Adrenal gland (tissue), 12 donors: ENCODE data around the gene TNRC18. TPM values are rescaled to one million over a fixed set of nuclear protein-coding genes. Genes with fewer than 3 reads are reported as not detected.

Experiments
- DNase-seq, 7 donors: peaks; one replicate each; pipeline ENCODE4 v3.0.0-alpha.2; 2019 to 2020
- H3K27ac ChIP-seq, 5 donors: fragments of 200-600 bp; sonication (generic) in 4 of 5; 1 replicate in 3 of 5; 2 replicates in 2 of 5; pipeline versions ENCODE4 v1.5.1 to v1.8.0; 2016 to 2020; ENCODE audit warnings: mild to moderate bottlenecking in 1 of 5
- H3K27me3 ChIP-seq: fragments of 200-600 bp; 2 replicates; pipeline ENCODE4 v1.8.0; 2021
- H3K36me3 ChIP-seq, 2 donors: fragments of 200-600 bp; replicated peaks in 1 of 2; 1 replicate in 1 of 2; 2 replicates in 1 of 2; pipeline versions ENCODE4 v1.5.1 to v1.8.0; 2018 to 2022
- H3K4me1 ChIP-seq, 2 donors: fragments of 200-600 bp; replicated peaks in 1 of 2; 1 replicate in 1 of 2; 2 replicates in 1 of 2; pipeline versions ENCODE4 v1.5.1 to v1.8.0; 2018 to 2021
- H3K4me3 ChIP-seq, 4 donors: fragments of 200-600 bp; sonication (generic) in 3 of 4; one replicate each; pipeline ENCODE4 v1.5.1; 2016 to 2018
- H3K9me3 ChIP-seq, 3 donors: fragments of 200-600 bp; sonication (generic) in 1 of 3; replicated peaks in 1 of 3; 1 replicate in 2 of 3; 2 replicates in 1 of 3; pipeline versions ENCODE4 v1.5.1 to v1.8.0; 2016 to 2021
- CTCF ChIP-seq, 6 experiments: fragments of 450-650 bp in 4 of 6; fragments of 200-600 bp in 2 of 6; sonication (generic) in 1 of 6; IDR thresholded peaks; 1 replicate in 5 of 6; 2 replicates in 1 of 6; pipeline versions ENCODE4 v1.5.1 to v1.8.0; 2016 to 2021; ENCODE audit warnings: antibody characterized with exemption in 6 of 6, mild to moderate bottlenecking in 2 of 6, moderate library complexity in 1 of 6
- POLR2A ChIP-seq, 2 donors: fragments of 450-650 bp; IDR thresholded peaks; one replicate each; pipeline ENCODE4 v1.6.1; 2017; ENCODE audit warnings: antibody characterized with exemption in 2 of 2, mild to moderate bottlenecking in 2 of 2, moderate library complexity in 1 of 2
- WGBS, 4 donors: extraction: QIAGEN DNeasy Blood & Tissue Kit in 2 of 4; methylation state at CpG; one replicate each; pipeline versions ENCODE4 v1.1.5 to v1.1.7; 2013 to 2017; 5-methylcytosine and 5-hydroxymethylcytosine counted together
- intact Hi-C, 2 donors: fragments of 100-400 bp; cut with DNase I; formaldehyde crosslinking; loops; one replicate each; pipeline versions ENCODE4 v1.14.1 to v1.15.0; 2022 to 2023
- polyA plus RNA-seq, 3 donors: library from polyadenylated mRNA; stranded (reverse); fragments of 200-250 nt in 2 of 3; fragments of 350-450 nt in 1 of 3; fragmentation: Illumina TruSeq in 1 of 3; extraction: RNeasy Lipid Tissue Mini Kit (QIAGEN cat#74804) in 1 of 3; gene quantifications; one replicate each; pipeline ENCODE4 v1.2.3, GENCODE V29; 2013 to 2014
- total RNA-seq, 9 donors: library from RNA; depleted of rRNA in 4 of 9; stranded (reverse); fragments of >200 nt in 4 of 9; fragments of 120-200 nt in 1 of 9; fragmentation: NEBNext Ultra II Directional in 1 of 9; extraction: Animal tissue kit (Norgen Biotek cat#: 25700) in 1 of 9; gene quantifications; one replicate each; pipeline versions ENCODE4 v1.1.0 to v1.2.4, GENCODE V29; 2013 to 2023
- donor health status: healthy with polysubstance abuse.
- donor health status: Bipolar disorder and iron deficiency.
- donor health status: DM: yes; HTN: yes; CAD: no.
- donor health status: DM: no; HTN: no; CAD: no.
- donor health status: DM: no; HTN: no; CAD: no.
- donor health status: DM: yes; HTN: yes; CAD: no.

The TNRC18 gene
- total and polyA plus RNA-seq, 12 donors: 8.9 to 120 (median 55.4) TPM

- Histone ChIP-seq H3K36me3 (peaks cover 0 to 16% of the 10 kb centered on the region in 2 donors), H3K4me1 (peaks cover 23 to 34% of the 10 kb centered on the region in 2 donors), H3K27me3 (no peaks in the 10 kb centered on the region), H3K4me3 (no peak overlapping the region), H3K9me3 (no peaks in the 10 kb centered on the region), H3K27ac (peak overlapping the region in 1 of 5 donors; percentile 44)
- intact Hi-C loops: no loop called here
- 31 to 57% (median 52%) methylated on average over 9 to 20 of the region's 20 CpGs for WGBS, 4 donors
- no peak for TF ChIP-seq POLR2A (IDR thresholded peaks at IDR 0.05)
- TF ChIP-seq CTCF (IDR thresholded peaks at IDR 0.05): no peak
- DNase-seq: peak in 3 of 7 donors; percentile 37 to 88 (median 45)
Observed at GRCh38 chr7:5382281-5382892, 41.2 kb downstream of the TNRC18 start.

GRCh38 chr7:5381071-5381772 is 42.4 kb downstream of the TNRC18 start:
- intact Hi-C loops: no loop called here
- TF ChIP-seq CTCF (IDR thresholded peaks at IDR 0.05) (no peak), POLR2A (IDR thresholded peaks at IDR 0.05) (no peak)
- peaks cover 23 to 34% of the 10 kb centered on the region in 2 donors for H3K4me1 ChIP-seq

GRCh38 chr7:5380350-5381070 is 43.1 kb downstream of the TNRC18 start:
- no peak for DNase-seq
- no peak for TF ChIP-seq POLR2A (IDR thresholded peaks at IDR 0.05)
- TF ChIP-seq CTCF (IDR thresholded peaks at IDR 0.05): no peak
- Histone ChIP-seq H3K27ac (no peak overlapping the region), H3K27me3 (no peaks in the 10 kb centered on the region), H3K36me3 (peaks cover 0 to 22% of the 10 kb centered on the region in 2 donors), H3K4me3 (no peak overlapping the region), H3K4me1 (peaks cover 23 to 34% of the 10 kb centered on the region in 2 donors), H3K9me3 (no peaks in the 10 kb centered on the region)
- 84 to 91% (median 86%) methylated on average over 3 to 20 of the region's 20 CpGs for WGBS, 4 donors
- intact Hi-C loops: no loop called here

More at GRCh38 chr7:5381071-5381772, 42.4 kb downstream of the TNRC18 start:
- Histone ChIP-seq H3K9me3 (no peaks in the 10 kb centered on the region), H3K27ac (peak overlapping the region in 1 of 5 donors; percentile 44), H3K4me3 (no peak overlapping the region), H3K27me3 (no peaks in the 10 kb centered on the region), H3K36me3 (peaks cover 0 to 16% of the 10 kb centered on the region in 2 donors)
- WGBS, 4 donors: 68 to 76% (median 72%) methylated on average over 11 of the region's 11 CpGs
- DNase-seq: no peak

GRCh38 chr7:5379546-5379945 is 44.1 kb downstream of the TNRC18 start:
- peaks cover 19 to 31% of the 10 kb centered on the region in 2 donors for H3K4me1 ChIP-seq
- TF ChIP-seq POLR2A (IDR thresholded peaks at IDR 0.05): no peak
- no peak for TF ChIP-seq CTCF (IDR thresholded peaks at IDR 0.05)
- no peaks in the 10 kb centered on the region for H3K27me3 ChIP-seq
- no peak overlapping the region for H3K4me3 ChIP-seq
- no peak for DNase-seq
- intact Hi-C loops: no loop called here
- WGBS, 4 donors: 82 to 90% (median 89%) methylated on average over 6 to 17 of the region's 17 CpGs
- H3K36me3 ChIP-seq: peaks cover 0 to 31% of the 10 kb centered on the region in 2 donors
- H3K9me3 ChIP-seq: no peaks in the 10 kb centered on the region
- no peak overlapping the region for H3K27ac ChIP-seq
